Stimulated activated CD4-positive, alpha-beta T cell treated with anti-CD3 and anti-CD28 coated beads, TNF-alpha, amount 100 ng/mL, for 1 hour (primary cell): ENCODE data around the gene PLEKHA7.
"Not testable (repeated sequence)": the region's sequence is repeated elsewhere in the genome, so short reads cannot be mapped to it uniquely, and the experiment has no call there.

Experiments used
- DNase-seq, 3 donors: peaks; one replicate each; pipeline ENCODE4 v3.0.0-alpha.2; 2020; ENCODE audit warnings: low read depth in 3 of 3, low spot score in 1 of 3

Gene PLEKHA7

GRCh38 chr11:16979703-16980622, 34.3 kb downstream of the PLEKHA7 start:
- DNase-seq: no peak

- no peak for DNase-seq
These were observed 36.3 kb downstream of the PLEKHA7 start for GRCh38 chr11:16977994-16978315.

- DNase-seq: no peak
These were observed 36.8 kb downstream of the PLEKHA7 start for GRCh38 chr11:16977136-16977993.

GRCh38 chr11:16976379-16976778, 37.8 kb downstream of the PLEKHA7 start:
- no peak for DNase-seq

GRCh38 chr11:16975906-16976305, 38.3 kb downstream of the PLEKHA7 start:
- no peak for DNase-seq

- no peak for DNase-seq
These were observed 40.8 kb downstream of the PLEKHA7 start for GRCh38 chr11:16973338-16973964.

- DNase-seq: no peak
These were observed 44.9 kb downstream of the PLEKHA7 start for GRCh38 chr11:16969010-16969999.

- no peak for DNase-seq
These were observed 46.0 kb downstream of the PLEKHA7 start for GRCh38 chr11:16968196-16968595.

GRCh38 chr11:16966930-16967671, 47.1 kb downstream of the PLEKHA7 start:
- no peak for DNase-seq

- no peak for DNase-seq
These were observed 49.7 kb downstream of the PLEKHA7 start for GRCh38 chr11:16964501-16964900.

GRCh38 chr11:16963316-16963876, 50.8 kb downstream of the PLEKHA7 start:
- DNase-seq: no peak

- not testable (repeated sequence) for DNase-seq
These were observed 51.6 kb downstream of the PLEKHA7 start for GRCh38 chr11:16962589-16962988.

GRCh38 chr11:16962146-16962545, 52.1 kb downstream of the PLEKHA7 start:
- DNase-seq: no peak

GRCh38 chr11:16960250-16960649, 54.0 kb downstream of the PLEKHA7 start:
- DNase-seq: no peak

- DNase-seq: no peak
These were observed 54.6 kb downstream of the PLEKHA7 start for GRCh38 chr11:16959602-16960001.

- DNase-seq: no peak
These were observed 55.4 kb downstream of the PLEKHA7 start for GRCh38 chr11:16958833-16959232.

- DNase-seq: no peak
These were observed 57.6 kb downstream of the PLEKHA7 start for GRCh38 chr11:16956538-16957153.

GRCh38 chr11:16953663-16954062, 60.6 kb downstream of the PLEKHA7 start:
- DNase-seq: no peak
